Glomerular endothelial cell (primary cell): ENCODE measurements around the gene PDIA3. TPM values are rescaled to one million over a fixed set of nuclear protein-coding genes. Genes with fewer than 3 reads are reported as not detected.
"Not testable (repeated sequence)": the region's sequence is repeated elsewhere in the genome, so short reads cannot be mapped to it uniquely, and the experiment has no call there.

Experiments used
- DNase-seq: peaks from one replicate; pipeline ENCODE4 v3.0.0-alpha.2; 2011; ENCODE audit warnings: low read depth, low spot score; ENCODE audit errors: extremely low read depth
- total RNA-seq: library from RNA; depleted of rRNA; stranded (reverse); fragments of >200 nt; gene quantifications from 2 replicates; pipeline ENCODE4 v1.2.3, GENCODE V29; 2015

The PDIA3 gene
- total RNA-seq: 425 and 497 TPM in 2 replicates

- not testable (repeated sequence) for DNase-seq
Measured at GRCh38 chr15:43746245-43746902, at the start of gene PDIA3. Gene PDIA3 (plus strand): TSS chr15:43746438. CDS start chr15:43746540, 102 bp downstream.

GRCh38 chr15:43702174-43702573, 44.1 kb upstream of the PDIA3 start:
- DNase-seq: no peak

- DNase-seq: no peak
Measured at GRCh38 chr15:43702701-43703424, 43.4 kb upstream of the PDIA3 start.

DNA sequence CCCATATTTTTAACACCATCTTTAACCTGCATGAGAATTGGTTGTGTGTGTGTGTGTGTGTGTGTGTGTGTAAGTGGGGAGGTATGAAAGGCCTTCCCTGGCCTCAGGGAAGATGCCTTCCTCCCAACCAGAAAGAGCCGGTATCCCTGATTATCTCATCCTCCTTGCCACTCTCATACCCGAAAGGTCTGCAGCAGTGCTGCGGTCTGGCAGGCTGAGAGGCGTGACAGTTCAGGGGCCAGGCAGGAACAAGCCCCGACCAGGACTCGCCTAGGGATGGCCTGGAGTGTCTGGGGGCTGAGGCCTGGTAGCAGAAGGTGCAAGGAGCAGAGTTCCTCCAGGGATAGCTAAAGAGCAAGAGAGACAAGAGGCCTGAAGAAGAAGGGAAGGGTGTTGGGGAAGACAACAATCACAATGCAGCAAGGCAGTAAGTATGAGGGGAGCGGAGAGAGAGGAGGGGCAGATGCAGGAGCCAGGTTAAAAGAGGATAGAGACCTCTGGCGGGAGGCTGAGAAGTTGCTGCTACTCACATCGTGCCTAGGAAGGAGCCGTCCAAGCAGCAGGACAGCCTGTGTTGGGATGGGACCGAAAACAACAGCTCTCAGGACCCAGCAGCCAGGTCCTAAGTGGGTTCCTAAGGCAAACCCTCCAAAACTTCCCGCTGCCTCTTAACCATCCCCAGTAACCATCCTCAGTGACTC, 35.7 kb upstream of the PDIA3 start:
- not testable (repeated sequence) for DNase-seq

GRCh38 chr15:43723151-43723550, 23.1 kb upstream of the PDIA3 start:
- no peak for DNase-seq

- DNase-seq: not testable (repeated sequence)
Measured at GRCh38 chr15:43726306-43726705, 19.9 kb upstream of the PDIA3 start.

- not testable (repeated sequence) for DNase-seq
Measured at GRCh38 chr15:43728053-43728725, 18.0 kb upstream of the PDIA3 start.

- no peak for DNase-seq
Measured at GRCh38 chr15:43735416-43735815, 10.8 kb upstream of the PDIA3 start.

DNA sequence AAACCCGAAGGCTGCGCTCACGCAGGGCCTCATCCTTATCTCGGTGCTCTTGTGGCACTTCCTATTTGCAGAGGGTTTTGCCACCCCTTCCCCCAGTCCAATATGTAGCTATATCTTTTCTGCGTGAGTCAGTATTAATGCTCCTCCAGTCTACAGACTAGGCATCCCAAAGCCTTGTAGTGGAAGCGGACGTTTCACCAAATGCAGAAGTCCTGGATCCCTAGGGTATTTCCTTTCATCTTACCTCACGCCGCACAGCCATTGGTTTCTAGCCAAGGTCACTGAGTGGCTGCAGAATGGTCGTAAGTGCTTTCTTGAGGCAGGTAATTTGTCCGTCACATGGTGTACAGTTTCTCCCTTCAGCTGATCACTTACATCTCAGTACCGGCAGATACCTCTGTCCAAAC, 668 bp downstream of the PDIA3 start:
- not testable (repeated sequence) for DNase-seq

DNA sequence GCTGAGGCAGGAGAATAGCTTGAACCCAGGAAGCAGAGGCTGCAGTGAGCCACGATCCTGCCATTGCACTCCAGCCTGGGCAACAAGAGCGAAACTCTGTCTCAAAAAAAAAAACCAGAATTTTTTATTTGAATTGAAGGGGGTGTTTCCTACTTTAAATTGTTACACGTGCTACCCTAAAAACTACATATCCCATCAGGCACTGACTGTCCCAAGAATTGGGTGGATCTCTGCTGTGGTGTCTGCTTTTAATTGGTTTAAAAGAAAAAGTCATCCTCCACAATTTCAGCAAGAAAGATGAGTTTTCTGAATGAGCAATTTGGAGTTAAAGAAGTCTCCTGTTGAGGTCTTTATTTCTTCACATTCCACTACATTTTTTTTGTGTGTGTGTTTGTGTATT, 2.1 kb downstream of the PDIA3 start:
- DNase-seq: no peak

GRCh38 chr15:43749690-43750345, 3.6 kb downstream of the PDIA3 start:
- DNase-seq: no peak

GRCh38 chr15:43751885-43752284, 5.6 kb downstream of the PDIA3 start:
- DNase-seq: no peak

GRCh38 chr15:43762824-43763223, 16.6 kb downstream of the PDIA3 start:
- DNase-seq: no peak

DNA sequence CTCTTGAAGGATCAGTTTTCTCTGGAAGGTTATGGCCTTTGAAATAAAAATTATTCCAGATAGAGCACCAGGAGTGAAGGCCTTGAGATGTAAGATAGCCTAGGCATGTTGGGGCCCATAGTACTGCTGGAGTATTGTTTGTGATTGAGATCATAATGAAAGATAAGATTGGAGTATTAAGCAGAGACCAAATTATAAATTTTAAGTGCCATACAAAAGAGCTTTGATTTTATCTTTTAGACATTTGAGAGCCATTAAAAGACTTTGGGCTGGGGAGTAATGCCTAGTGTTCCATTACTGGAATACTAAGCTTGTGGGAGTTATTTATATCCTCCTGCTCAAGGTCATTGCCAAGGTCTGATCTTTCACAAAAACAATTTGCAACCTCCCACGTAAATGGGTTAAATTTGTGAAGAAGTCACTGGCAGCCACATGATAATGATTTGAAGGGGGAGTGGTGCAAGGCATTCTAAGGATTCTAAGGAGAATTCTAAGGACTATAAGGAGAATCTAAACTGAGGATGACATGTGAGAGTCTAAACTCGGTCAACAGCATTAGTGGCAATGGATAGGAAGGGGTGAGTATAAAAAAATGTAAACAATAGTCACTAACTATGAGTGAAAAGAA, 17.7 kb downstream of the PDIA3 start:
- no peak for DNase-seq

- no peak for DNase-seq
Measured at GRCh38 chr15:43769584-43770228, 23.5 kb downstream of the PDIA3 start.

- no peak for DNase-seq
Measured at GRCh38 chr15:43771816-43772215, 25.6 kb downstream of the PDIA3 start.

GRCh38 chr15:43772624-43773023, 26.4 kb downstream of the PDIA3 start:
- DNase-seq: no peak

- no peak for DNase-seq
Measured at GRCh38 chr15:43774062-43774461, 27.8 kb downstream of the PDIA3 start.

DNA sequence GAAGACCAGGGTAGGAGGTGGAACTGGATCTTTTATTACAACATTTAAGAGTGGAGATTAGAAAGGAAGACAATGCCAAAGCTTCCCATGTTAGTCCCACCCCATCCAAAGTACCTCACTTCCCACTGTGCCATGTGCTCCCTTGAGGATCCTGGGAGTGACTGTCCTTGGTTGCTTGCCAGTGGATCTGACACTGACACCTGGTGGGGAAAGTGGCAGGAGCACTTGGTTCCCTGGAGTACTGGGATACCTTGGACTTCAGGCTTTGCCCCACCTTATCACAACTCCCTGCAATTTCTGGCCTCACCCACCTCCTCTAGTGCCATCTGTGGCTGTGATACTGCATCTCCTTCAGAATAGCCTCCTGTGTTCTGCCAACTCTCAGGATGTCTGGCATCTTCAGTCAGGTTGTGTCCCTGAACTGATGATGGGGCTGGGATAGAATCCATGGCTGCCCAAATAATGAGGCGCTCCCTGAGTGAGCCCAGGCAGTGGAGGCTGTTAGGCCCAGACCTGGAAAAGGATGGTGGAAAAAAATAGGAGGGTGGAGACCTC, 29.2 kb downstream of the PDIA3 start:
- DNase-seq: no peak
